OCI-LY1 (cell line): ENCODE data around the gene SLC38A7.

ENCODE experiments used
- EZH2 ChIP-seq: fragments of 200-600 bp; sonication (generic), shearing (Covaris generic); IDR thresholded peaks from 2 replicates; pipeline ENCODE4 v1.8.0; 2017; ENCODE audit warnings: borderline replicate concordance, mixed run types, mild to moderate bottlenecking, antibody characterized with exemption, low read length, moderate library complexity, mixed read lengths
- TF ChIP-seq, protein P1 (sequence below): fragments of 200-600 bp; sonication (generic), shearing (Covaris generic); IDR thresholded peaks from 2 replicates; pipeline ENCODE4 v1.5.1; 2017; ENCODE audit warnings: mild to moderate bottlenecking, antibody characterized with exemption, low read length, moderate library complexity, mixed read lengths

DNA sequence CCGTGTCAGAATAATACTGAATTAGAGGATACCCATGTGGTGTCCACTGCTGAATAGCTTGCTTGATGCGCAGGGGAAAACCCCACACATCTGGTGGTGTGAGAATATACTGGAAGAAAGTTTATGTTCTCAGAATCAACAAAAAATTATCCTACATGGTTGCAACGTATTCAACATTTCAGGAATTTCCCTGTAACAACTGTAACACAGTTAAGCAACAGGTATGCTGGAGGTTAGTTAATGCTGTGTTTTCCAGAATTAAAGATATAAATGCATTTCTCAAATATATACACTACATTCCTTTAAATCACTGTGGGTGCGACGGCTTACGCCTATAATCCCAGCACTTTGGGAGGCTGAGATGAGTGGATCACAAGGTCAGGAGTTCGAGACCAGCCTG, 60.4 kb downstream of the SLC38A7 start:
- TF ChIP-seq, protein P1, sequence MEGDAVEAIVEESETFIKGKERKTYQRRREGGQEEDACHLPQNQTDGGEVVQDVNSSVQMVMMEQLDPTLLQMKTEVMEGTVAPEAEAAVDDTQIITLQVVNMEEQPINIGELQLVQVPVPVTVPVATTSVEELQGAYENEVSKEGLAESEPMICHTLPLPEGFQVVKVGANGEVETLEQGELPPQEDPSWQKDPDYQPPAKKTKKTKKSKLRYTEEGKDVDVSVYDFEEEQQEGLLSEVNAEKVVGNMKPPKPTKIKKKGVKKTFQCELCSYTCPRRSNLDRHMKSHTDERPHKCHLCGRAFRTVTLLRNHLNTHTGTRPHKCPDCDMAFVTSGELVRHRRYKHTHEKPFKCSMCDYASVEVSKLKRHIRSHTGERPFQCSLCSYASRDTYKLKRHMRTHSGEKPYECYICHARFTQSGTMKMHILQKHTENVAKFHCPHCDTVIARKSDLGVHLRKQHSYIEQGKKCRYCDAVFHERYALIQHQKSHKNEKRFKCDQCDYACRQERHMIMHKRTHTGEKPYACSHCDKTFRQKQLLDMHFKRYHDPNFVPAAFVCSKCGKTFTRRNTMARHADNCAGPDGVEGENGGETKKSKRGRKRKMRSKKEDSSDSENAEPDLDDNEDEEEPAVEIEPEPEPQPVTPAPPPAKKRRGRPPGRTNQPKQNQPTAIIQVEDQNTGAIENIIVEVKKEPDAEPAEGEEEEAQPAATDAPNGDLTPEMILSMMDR: no peak
- TF ChIP-seq EZH2: no peak
